CD4-positive, alpha-beta T cell treated with Interleukin-1 beta for 1 hour (primary cell): ENCODE results near the gene C1orf116.
"Not testable (repeated sequence)": the region's sequence is repeated elsewhere in the genome, so short reads cannot be mapped to it uniquely, and the experiment has no call there.

ENCODE experiments used
- DNase-seq, 2 donors: peaks; one replicate each; pipeline ENCODE4 v3.0.0-alpha.2; 2020 to 2022

C1orf116 gene

DNA sequence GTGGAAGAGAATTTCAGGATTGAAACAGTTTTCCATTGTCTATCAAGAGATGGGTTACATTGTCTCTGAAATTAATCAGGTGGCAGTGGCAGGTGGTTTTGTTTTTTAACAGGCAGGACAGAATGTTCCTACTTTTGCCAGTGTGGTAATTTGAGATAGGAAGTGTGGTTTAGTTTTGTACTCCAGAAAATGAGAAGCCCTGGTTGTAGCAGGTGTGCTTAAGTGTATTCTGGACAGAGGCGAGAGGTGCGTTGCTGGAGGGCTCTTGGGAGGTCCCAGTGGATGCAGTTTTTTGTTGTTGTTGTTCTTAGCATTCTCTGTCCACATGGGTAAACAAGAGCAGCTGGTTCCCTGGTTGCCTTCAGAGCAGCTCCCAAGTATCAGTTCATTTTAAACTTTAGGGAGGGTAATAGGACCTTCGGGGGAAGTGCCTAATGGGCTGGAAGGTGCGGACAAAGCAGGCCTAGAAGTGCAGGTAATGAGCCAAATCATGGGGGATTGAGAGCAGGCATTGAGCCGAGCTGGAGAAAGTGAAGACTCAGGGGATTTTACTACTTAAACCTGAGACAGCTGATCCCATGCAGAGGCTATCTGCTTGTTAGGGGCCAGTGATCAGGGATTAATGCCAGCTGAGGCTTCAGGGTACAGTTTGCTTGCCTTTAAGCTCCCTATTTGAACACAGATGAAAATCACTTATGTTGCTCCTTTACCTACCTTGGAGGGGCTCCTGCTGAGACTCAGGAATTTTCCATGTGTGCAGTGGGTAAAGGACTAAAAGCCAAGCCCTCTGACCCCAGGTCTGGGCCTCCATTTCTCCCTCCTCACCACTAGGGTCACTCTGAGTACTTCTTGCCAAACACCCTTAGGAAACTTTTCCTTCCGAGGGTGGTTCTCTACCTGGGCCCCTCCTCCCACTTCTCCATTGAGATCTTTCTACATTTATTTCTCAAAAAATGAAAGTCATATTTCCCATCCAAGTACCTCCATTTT is 26.6 kb upstream of the C1orf116 start:
- DNase-seq: no peak

DNA sequence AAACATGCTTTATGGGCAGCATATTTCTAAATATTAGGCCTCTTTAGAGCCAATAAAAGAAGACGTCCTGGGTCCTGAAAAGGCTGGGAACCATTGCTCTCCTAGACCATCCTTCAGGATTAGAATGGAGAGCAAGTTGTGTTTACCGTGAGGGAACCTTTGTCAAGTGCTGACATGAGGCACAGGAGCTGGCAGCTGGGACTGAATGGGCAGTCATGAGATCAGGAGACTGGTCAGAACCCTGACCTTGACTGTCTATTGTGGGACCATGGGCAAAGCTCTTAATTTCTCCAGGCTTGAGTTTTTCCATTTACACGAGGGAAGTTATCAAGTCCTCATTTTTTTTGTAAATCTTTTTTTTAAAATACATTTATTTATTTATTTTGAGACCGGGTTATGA is 25.7 kb upstream of the C1orf116 start:
- no peak for DNase-seq

DNA sequence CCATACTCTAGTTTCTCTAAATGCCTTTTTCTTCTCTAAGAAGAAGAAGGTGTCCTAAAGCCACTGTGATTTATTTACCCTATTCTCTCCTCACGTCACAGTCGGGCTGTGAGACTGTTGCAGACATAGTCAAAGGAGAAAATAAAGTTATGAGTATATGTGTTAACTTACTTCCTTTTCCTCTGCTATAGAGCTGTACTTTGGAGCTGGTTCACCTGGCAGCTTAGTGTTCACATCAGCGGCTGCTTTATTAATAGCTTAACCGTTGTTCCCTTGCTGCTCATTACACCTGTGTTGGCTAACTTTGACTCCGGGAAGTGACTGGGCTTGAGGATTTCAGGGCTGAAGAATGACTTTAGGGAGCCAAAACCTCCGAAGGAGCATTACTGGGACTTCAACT is 24.1 kb upstream of the C1orf116 start:
- no peak for DNase-seq

DNA sequence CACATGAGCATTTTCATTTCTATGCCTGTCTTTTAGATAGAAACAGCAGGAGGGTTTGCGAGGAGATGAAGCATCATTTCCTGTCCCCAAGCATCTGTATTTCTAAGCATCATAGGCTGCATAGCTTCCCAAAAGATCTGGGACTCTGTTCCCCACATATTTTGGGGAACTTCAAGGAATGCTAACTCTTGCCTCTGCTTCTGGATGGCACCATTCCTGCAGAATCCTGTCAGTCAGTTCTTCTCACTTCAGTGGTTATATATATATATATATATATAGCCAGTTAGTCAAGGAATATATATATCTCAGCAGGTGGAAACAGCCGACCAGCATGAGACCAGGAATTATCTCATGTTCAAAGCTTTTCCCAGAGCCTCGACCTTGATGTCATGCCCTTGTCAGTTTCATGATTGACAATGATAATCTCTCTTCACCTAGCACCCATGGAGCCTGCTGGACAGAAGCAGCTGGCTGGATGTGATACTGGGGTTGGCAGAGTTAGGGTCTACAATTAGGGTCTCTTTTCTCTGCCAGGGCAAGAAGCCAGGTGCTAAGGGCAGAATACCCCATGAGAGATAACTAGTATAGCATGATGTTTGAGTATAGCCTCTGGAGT is 22.9 kb upstream of the C1orf116 start:
- DNase-seq: no peak

DNA sequence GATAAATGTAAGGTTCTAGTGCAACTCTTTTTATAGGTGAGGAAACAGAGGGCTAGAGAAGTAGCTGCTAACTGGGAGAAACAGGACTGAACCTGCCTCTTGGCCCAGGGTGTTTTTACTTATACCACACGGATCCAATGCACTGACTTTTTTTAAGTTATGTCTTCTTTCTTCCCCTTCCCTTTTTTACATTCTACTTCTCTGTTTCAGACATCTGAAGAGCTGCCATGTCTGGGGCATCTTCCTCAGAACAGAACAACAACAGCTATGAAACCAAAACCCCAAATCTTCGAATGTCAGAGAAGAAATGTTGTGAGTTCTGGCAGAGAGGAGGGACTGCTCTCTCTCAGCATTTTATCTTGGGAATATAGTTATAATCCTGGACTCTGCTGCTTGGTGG is 21.9 kb upstream of the C1orf116 start:
- DNase-seq: peak in 1 of 2 donors; percentile 12

DNA sequence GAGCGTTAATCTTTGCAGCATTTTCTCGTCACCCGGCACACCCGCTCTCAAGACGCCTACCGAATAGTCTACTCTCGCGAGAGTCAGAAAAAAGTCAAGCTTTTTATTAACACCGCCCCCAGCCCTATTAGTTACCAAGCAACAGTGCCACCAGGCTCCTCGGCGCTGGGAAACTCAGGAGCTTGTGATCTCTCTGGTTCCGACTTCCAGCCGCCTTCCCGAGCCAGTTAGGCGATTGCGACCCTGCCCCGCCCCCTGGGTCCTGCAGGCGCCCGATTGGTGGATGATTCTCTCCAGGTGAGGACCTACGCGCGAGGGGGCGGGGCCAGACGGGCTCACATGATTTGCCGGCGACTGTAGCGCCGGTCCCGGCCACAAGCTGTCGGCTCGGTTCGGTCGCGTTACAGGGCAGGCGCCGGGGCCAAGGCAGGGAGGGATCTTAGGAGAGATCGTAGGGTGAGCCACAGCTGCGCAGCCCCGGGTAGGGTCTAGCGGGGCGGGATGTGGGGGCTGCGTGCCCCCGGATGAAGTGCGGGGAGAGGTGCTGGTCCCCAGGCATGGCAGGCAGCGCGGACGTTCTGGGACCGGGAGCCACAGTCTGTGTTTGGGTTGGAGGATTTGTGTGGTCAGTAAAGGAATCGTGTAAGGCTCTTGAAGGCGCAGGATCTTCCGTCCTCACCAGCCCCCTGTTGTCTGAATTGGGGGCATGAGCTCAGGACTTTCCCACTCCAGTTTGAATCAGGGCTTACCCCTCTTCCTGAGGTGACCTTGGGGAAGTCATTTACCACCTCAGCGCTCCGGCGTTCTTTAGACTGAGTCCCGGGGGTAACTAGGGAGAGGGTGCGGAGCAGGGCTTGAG is 20.6 kb upstream of the C1orf116 start, which contains the start of gene PFKFB2:
PFKFB2 (plus strand) TSS at position 365 of the 859 bp plus-strand sequence. CDS start 1,443 bp downstream, outside the sequence.
- DNase-seq: peak; percentile 94 to 95

DNA sequence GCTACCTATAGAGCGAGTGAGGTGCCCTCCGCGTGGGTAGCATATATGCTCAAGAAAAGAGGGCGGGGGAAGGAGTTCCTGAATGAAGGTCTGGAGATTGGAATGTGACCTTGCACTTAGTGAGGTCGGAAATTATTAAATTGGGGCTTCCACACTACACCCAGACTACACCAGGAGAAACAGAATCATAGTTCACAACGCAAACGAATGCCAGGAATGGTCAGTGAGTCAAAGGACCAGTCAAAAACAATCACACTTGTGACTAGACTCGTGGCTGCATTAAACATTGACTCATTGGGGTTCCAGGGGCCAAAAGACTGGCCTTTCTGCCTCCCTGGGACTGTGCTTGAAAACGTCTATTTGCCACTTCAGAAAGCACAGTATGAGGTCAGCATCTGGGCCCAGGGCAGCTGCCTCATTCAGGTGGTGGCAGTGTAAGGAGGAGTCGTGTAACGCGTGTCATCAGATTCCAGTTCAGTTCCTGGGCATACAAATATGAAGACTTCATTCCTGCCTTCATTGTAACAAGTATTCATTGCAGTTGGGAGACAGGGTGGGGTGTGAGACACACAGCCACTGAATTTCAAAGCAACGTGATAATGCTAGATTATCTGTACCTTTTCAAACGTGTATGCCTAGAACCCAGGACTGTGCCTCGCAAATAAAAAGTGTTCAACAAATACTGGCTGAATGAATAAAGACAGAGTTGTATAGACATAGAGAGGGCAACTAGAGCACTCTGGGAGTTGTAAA is 18.8 kb upstream of the C1orf116 start, which contains the start of gene YOD1:
YOD1 (minus strand) TSS at position 18 of the 753 bp plus-strand sequence. CDS start 178 bp downstream, outside the sequence.
- no peak for DNase-seq

DNA sequence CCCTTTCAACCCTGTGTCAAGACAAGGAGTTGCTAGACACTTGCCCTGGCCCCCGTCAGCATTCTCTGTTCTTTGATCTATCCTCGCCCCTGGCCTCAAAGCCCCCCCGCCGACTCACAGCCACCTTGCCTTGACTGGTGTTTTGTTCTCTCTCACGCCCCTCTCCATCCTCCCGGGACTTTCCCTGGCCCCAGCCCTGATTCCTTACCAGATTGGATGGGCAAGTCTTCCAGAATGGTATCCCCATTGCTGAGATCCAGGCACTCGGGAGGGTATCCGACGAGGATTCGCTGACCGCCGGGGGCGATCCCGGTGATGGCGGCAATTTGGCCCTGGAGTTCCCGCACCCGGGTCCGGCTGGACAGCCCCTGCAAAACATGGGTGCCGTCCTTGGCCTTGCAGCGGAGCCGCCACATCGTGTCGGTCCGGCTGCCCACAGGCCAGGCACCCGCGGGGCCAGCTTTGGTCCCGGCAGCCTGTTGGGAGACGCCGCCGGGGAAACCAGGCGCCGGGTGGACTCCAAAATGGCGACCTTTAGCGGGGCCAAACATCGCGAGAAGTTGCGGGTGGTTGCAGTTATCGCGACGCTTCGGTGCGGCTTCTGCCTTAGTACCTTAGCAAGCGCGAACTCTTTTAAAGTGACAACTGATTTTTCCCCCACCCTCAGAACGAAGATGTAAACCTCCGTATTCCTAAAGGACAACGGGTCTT is 18.1 kb upstream of the C1orf116 start:
- DNase-seq: peak; percentile 91 to 92

DNA sequence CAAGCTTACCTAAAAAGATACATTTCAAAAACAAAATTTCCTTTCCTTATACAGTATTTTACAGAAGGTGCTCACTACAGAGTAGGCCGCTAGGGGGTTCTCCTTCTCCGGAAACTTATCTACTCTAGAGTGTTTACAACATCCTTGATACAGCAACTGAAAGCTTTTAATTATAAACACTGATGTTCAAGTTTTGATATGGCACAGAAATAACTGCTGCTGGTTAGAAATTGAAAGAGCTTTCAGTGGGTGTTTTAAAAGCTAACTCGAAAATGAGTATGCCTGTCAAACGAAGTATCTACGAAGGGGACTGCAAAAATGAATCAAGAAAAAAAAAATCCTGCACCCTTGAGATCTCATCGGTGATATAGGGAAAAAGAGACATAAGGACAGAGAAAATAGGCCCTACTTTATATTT is 17.4 kb upstream of the C1orf116 start:
- DNase-seq: peak; percentile 50 to 66

DNA sequence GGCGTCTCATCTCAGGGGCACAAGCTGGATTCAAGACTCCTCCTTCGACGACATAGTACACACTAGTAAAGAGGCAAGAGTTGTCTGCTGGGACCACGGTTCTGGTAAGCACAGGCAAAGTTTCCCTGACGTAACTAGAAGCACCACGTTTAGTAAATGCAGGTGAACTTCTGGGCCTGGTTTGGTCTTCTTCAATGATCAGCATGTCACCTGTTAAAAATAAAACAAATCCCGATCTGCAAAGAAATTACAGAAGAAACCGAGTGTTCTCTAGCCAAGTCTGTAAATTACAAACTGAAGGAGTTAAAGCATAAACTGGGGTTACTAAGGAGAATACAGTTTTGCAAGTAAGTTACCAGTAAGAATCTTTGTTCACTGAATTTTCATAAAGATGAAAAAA is 17.0 kb upstream of the C1orf116 start:
- no peak for DNase-seq

DNA sequence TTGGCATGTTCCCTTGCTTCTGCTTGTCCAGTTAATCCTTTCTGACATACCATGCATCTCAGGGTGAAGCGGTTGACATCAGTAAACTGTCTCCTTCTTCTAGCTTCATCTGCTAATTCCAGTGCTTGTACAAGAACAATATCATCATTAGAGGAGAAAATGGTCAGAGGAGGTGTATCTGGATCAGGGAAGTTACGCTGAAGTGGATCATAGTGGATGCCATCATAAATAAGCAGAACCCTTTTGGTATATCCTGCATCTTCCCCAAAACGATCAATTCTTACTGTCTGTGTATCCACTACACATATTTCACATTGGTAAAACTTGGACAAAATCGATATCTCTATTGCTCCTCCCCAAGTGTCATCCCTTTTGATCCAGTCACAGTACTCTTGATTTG is 16.5 kb upstream of the C1orf116 start:
- no peak for DNase-seq

DNA sequence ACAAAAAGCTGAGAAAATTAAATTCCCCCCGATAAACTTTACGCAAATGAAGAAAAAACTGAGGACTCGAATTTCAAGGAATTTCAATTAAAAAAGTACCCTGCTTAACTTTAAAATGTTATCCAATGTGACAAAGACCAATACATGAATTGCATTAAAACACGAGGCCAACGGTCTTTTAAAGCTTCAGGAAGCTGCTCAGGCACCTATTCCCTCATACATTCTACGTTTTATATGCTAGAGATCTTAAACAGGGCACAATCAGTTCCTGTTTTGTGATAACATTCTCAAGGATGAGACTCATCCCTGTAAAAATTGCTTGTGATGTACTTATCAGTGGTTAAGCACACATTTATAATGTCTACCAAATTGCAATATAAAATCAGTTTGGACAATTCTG is 15.5 kb upstream of the C1orf116 start:
- DNase-seq: no peak

DNA sequence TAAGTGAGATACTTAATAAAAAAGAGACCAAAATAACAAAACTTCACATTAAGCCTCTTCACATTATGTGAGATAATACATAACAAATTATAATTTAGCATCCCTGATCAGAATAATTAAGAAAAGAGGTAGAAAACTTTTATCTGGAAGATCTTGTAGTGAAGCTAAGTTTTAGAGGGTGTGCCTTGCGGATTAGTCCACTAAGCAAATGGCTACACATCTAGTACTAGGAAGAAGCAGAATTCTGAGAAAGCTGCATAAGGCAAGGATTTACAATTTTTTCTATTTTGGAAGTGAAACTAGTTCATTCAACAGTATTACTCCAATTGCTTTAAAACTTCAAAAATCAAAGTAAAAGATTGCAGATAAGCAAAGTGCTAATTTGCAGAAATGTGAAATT is 14.9 kb upstream of the C1orf116 start:
- no peak for DNase-seq

DNA sequence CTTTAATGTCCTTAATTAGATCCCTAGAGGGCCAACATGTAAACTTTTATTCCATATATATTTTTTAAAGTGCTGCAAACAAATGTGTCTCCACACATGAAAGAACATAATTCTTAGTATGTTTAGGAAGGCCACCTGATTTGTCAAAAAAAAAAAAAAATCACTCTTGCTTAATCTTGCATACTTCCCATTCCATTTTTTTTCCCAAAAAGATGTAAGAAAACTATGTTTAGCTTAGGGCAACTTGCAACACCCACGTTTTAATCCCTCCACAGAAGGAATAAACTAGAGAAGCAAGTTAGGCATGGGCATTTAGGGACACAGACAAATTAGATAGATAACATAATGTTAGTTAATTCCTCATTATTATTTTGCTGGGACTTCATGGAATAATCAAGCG is 12.9 kb upstream of the C1orf116 start:
- DNase-seq: no peak

DNA sequence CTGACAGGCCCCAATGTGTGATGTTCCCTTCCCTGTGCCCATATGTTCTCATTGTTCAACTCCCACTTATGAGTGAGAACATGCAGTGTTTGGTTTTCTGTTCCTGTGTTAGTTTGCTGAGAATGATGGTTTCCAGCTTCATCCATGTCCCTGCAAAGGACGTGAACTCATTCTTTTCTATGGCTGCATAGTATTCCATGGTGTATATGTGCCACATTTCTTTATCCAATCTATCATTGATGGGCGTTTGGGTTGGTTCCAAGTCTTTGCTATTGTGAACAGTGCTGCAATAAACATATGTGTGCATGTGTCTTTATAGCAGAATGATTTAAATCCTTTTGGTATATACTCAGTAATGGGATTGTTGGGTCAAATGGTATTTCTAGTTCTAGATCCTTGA is 8.8 kb upstream of the C1orf116 start:
- DNase-seq: not testable (repeated sequence)

DNA sequence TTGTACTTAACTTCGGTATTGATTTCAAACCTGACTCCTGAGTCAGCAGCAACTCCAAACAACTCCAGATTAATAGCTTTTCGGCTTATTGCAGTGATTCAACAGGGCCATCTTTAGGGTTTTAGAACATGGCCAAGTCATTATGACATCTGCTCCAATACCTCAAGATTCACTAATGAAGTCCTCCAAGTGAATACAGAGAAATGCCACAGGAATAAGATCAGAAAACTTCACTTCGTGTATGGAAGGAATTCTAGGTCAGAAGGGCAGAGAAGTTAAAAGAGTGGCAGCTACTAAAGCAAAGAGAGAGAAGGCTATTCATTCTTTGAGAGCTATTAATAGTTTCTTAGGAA is 7.6 kb upstream of the C1orf116 start:
- no peak for DNase-seq

DNA sequence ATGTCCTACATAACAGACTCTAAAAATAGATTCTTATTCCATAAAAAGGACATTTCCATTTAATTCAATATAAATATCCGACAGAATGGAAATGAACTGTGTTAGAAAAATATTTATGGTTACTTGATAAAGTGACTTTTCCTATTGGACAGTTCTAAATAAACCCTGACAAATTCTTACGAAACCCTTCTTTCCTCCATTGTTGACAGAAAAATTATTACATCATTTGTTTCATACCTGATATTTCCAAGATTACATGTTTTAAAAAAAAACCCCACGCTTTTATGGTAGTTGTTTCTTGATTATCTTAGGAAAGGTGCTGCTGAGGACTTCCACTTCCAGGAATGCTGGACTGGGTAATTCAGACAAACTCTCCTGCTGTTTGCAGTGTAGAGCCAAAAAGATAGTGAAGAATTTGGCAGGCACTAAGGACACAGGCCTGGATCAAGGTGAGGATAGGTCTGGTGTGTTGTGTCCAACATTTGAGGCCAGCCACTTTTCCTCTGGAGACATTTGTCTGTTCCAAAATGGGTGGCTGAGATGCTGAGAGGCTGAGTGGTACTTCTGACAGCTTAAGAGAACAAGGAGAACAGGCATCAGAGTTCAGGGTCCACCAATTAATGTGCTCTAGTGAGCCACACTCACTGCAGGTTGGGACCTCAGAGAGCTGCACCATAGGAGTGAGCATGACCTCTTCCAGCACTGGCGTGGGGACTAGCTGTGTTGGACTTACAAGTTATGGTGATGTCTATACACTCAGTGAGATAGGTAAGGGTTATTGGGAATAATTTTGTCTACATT is 7.0 kb upstream of the C1orf116 start:
- no peak for DNase-seq

DNA sequence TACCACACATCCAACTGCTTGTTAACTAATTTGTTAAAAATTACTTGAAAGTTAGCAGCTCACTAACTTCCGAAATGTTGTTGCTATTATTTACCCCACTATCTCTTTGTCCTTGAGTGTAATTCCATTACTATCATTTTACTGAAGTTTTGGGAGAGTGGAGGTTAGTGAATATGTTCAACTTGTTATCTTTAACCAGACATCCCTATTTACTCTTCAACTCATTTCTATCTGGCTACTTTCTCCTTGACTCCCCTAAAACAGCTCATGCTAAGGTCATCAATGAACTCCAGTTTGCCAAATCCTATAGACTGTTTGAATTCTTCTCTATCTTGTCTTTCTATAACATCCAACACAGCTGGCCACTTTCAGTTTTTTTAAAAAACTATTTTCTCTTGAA is 4.3 kb upstream of the C1orf116 start:
- DNase-seq: no peak

DNA sequence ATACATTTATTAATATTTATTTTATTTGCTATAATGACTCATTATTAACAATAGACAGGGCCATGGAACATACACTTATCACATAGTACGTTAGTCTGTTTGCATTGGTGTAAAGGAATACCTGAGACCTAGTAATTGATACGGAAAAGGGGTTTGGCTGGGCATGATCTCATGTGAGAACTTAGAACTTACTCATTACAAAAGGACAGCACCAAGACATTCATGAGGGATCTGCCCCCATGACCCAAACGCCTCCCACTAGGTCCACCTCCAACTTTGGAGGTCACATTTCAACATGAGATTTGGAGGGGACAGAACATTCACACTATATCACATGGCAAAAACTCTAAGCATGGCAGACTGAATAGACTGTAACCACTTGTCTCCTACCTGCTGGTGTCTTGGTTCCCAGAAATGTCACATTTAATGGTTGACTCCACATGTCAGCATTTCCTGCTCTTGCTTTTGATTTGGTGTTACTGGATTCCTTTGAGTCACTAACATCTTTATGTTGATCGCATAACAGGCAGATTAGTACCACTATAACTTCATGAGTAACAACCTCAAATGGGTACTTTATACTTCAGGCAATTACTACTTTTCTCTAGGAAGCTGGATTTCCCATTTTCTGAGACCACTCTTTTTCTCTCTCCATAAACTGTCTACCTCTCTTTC is 3.5 kb upstream of the C1orf116 start:
- DNase-seq: no peak

DNA sequence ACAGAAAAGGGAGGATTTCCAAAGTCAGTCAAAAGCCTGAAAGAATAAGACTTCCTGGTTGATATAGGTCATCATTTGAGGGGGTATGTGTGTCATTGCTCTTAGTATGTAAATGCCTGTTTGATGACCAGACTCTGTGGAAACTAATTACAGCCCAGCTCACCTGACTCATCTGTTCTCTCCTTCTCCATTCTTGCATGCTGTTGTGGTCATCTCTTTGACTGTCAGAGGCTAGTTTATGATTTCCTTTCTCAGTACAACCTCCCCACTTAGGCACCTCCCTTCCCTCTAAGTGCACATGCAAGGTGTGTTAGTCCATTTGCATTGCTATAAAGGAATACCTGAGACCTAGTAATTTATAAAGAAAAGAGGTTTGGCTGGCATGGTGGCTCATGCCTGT is 2.4 kb upstream of the C1orf116 start:
- DNase-seq: no peak
